KOPT-K1 (cell line): ENCODE results near the gene VRK2.

Source experiments
- H3K27ac ChIP-seq: fragments of 200-600 bp; sonication (generic); 2 replicates; pipeline ENCODE4 v1.5.1; 2016; ENCODE audit warnings: antibody characterized with exemption, mild to moderate bottlenecking, low read depth, low read length; ENCODE audit not compliant: poor library complexity, severe bottlenecking
- H3K36me3 ChIP-seq: fragments of 200-600 bp; sonication (generic); 2 replicates; pipeline ENCODE4 v1.5.1; 2017; ENCODE audit warnings: antibody characterized with exemption, mild to moderate bottlenecking, low read length, moderate library complexity; ENCODE audit not compliant: insufficient read depth
- H3K9me3 ChIP-seq: fragments of 200-600 bp; sonication (generic); 2 replicates; pipeline ENCODE4 v1.5.1; 2017; ENCODE audit warnings: antibody characterized with exemption, low read length, mild to moderate bottlenecking; ENCODE audit not compliant: insufficient read depth, poor library complexity, severe bottlenecking

The VRK2 gene

GRCh38 chr2:58046585-58047372, at the start of gene VRK2:
TSS of gene VRK2 (plus strand) at chr2:58046806. CDS start at chr2:58048832, 2,026 bp downstream.
- H3K27ac ChIP-seq = peak within 1 kb of the TSS; percentile 69
- H3K36me3 ChIP-seq = peaks cover 5% of the 10 kb centered on the region; the same call in 1 of the 2 replicates
- no peaks in the 10 kb centered on the region for H3K9me3 ChIP-seq

GRCh38 chr2:58006256-58006951, 40.2 kb upstream of the VRK2 start:
- Histone ChIP-seq H3K36me3 (no peaks in the 10 kb centered on the region), H3K27ac (no peak overlapping the region), H3K9me3 (no peaks in the 10 kb centered on the region)

DNA sequence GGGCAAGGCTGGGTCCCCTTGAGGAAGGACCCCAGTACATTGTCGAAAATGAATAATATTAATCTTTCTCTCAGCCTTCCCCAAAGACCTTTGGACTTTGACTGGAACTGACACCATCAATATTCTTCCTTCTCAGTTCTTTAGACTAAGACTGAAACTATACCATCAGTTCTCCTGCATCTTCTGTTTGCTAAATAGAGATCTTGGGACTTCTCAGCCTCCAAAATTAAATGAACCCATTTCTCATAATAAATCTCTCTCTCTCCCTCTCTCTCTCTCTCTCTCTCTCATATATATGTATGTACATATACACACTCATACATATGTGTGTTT, 39.7 kb upstream of the VRK2 start:
- H3K9me3 ChIP-seq = no peaks in the 10 kb centered on the region
- no peak overlapping the region for H3K27ac ChIP-seq
- H3K36me3 ChIP-seq = no peaks in the 10 kb centered on the region

GRCh38 chr2:58010599-58010998, 36.0 kb upstream of the VRK2 start:
- H3K36me3 ChIP-seq = no peaks in the 10 kb centered on the region
- H3K9me3 ChIP-seq = peaks cover 2% of the 10 kb centered on the region
- H3K27ac ChIP-seq = no peak overlapping the region

GRCh38 chr2:58019229-58019628, 27.4 kb upstream of the VRK2 start:
- Histone ChIP-seq H3K27ac (no peak overlapping the region), H3K9me3 (peaks cover 6% of the 10 kb centered on the region), H3K36me3 (no peaks in the 10 kb centered on the region)

DNA sequence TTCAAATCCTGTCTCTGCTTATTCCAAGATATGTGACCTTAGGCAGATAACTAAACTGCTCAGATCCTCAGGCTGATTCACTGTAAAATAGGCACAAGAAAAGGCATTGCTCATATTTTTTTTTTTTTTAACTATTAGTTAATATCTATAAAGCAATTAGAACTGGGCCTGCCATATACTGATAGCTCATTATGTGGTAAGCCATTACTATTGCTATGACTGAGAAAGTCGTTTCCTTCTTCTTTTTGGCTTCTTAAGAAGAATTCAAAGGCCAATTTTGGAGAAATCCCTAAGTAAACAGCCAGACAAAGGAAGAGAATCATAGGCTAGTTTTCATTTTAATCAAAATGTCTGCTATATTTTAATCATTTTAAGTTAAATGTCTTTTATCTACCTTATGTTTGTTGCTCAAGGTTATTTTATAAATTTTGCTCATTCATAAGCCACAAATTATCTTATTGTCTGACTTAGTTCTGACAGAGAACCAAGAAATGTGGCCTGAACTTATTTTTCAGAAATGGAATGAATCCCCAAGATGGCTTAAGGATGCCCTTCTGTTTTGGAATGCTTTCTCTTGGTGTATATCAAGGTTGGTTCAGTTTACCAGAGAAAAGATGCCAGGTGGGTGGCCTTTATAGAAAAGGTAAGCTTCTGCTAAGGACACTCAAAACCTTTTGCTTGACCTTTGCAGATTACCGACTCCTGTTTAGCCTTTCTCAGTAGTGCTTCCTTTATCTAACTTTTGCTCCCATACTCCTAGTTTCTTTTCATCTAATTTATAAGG, 21.3 kb upstream of the VRK2 start:
- no peaks in the 10 kb centered on the region for H3K36me3 ChIP-seq
- H3K27ac ChIP-seq = no peak overlapping the region
- H3K9me3 ChIP-seq = no peaks in the 10 kb centered on the region

DNA sequence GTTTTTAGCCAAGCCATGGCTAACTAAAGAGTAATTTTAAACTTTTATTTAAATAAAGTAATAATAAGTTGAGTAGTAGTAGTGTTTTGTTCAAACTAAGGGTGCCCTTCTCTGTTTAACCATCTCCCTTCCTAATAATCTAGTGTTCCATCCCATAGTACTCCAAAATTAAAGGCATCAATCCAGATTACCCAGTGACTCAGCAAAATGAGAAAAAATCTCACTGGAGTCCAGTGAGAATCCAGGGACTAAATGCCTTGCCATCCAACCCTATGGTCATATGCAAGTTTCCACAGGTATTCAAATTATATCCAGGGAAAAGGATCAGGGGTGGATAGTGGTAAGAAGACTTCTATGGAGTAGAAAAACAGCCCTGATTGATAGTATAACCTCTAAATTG, 19.6 kb upstream of the VRK2 start:
- Histone ChIP-seq H3K36me3 (no peaks in the 10 kb centered on the region), H3K9me3 (no peaks in the 10 kb centered on the region), H3K27ac (no peak overlapping the region)

- Histone ChIP-seq H3K36me3 (no peaks in the 10 kb centered on the region), H3K9me3 (no peaks in the 10 kb centered on the region), H3K27ac (no peak overlapping the region)
These were observed 15.8 kb upstream of the VRK2 start for GRCh38 chr2:58030771-58031170.

- H3K27ac ChIP-seq = no peak overlapping the region
- no peaks in the 10 kb centered on the region for H3K36me3 ChIP-seq
- H3K9me3 ChIP-seq = no peaks in the 10 kb centered on the region
These were observed 14.4 kb upstream of the VRK2 start for GRCh38 chr2:58032016-58032763.

GRCh38 chr2:58032764-58033080, 13.9 kb upstream of the VRK2 start:
- no peaks in the 10 kb centered on the region for H3K9me3 ChIP-seq
- no peaks in the 10 kb centered on the region for H3K36me3 ChIP-seq
- H3K27ac ChIP-seq = no peak overlapping the region

DNA sequence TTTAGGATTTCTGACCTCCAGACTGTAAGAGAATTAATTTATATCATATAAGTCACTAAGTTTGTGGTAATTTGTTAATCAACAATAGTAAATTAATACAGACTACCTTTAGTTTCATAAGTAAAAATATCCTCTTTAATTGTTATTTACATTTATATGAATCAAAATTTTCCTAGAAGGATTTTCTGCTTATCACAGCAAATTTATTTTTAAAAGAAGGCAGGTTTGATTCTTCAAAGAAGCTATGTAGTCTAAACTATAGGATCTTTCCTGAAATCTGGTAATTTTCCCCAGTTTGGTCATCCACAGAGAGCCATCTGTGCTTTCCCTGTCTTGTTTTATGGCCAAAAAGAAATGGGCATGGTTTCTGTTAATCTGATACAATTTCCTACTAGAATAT, 13.1 kb upstream of the VRK2 start:
- H3K9me3 ChIP-seq = no peaks in the 10 kb centered on the region
- H3K27ac ChIP-seq = no peak overlapping the region
- H3K36me3 ChIP-seq = no peaks in the 10 kb centered on the region

DNA sequence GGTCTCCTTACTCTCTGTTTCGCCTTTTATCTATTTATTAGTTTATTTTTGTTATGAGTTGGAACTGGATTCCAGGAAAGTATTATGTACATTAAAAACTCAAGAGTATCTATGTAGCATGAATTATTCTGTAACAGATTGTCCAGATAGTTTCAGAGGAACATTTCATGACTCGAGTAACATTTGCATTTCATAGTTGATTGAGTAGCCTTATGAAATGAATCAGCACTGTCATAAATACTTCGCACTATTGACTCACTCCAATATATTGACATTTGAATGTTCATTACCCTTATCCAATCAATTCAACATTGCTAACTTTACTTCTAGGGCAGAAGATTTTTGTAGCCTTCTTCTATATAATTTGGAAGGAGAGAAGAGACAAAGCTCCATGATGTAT, 11.3 kb upstream of the VRK2 start:
- Histone ChIP-seq H3K9me3 (no peaks in the 10 kb centered on the region), H3K36me3 (no peaks in the 10 kb centered on the region), H3K27ac (no peak overlapping the region)

GRCh38 chr2:58039170-58039611, 7.4 kb upstream of the VRK2 start:
- Histone ChIP-seq H3K9me3 (no peaks in the 10 kb centered on the region), H3K36me3 (no peaks in the 10 kb centered on the region), H3K27ac (no peak overlapping the region)

- Histone ChIP-seq H3K36me3 (no peaks in the 10 kb centered on the region), H3K27ac (no peak overlapping the region), H3K9me3 (no peaks in the 10 kb centered on the region)
These were observed 4.1 kb upstream of the VRK2 start for GRCh38 chr2:58042486-58042970.

DNA sequence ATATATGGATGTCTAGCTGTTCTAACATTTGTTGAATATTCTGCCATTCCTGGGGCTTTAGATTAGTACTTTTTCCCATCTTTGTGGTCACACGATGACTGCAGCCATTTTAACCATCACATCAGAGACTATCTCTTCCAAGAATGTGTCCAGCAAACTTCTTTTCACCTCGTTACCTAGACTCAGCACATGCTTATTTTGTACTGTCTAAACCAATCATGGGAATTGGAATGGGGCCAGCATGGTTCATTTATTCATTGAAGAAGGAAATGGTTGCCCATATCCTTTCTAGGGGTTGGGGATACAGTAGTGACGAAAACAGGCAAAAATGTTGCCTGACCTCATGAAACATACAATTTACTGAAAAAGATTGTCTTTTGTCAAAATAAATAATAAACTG, 2.5 kb upstream of the VRK2 start:
- Histone ChIP-seq H3K9me3 (no peaks in the 10 kb centered on the region), H3K36me3 (no peaks in the 10 kb centered on the region), H3K27ac (no peak overlapping the region)
